BLaER1 (cell line): ENCODE results near the gene PHF11.
"Not testable (repeated sequence)": the region's sequence is repeated elsewhere in the genome, so short reads cannot be mapped to it uniquely, and the experiment has no call there.

Experiments used
- H3K27ac ChIP-seq: shearing (Covaris generic); formaldehyde crosslinking; 2 replicates; pipeline ENCODE4 v1.8.1; 2022
- H3K27me3 ChIP-seq: shearing (Covaris generic); formaldehyde crosslinking; 2 replicates; pipeline ENCODE4 v1.8.1; 2022
- H3K36me3 ChIP-seq: shearing (Covaris generic); formaldehyde crosslinking; 2 replicates; pipeline ENCODE4 v1.8.1; 2022
- H3K4me1 ChIP-seq: shearing (Covaris generic); formaldehyde crosslinking; 2 replicates; pipeline ENCODE4 v1.8.1; 2022
- H3K4me2 ChIP-seq: shearing (Covaris generic); formaldehyde crosslinking; 2 replicates; pipeline ENCODE4 v1.8.1; 2022
- H3K4me3 ChIP-seq: shearing (Covaris generic); formaldehyde crosslinking; 2 replicates; pipeline ENCODE4 v1.8.1; 2022
- H3K9ac ChIP-seq: shearing (Covaris generic); formaldehyde crosslinking; 2 replicates; pipeline ENCODE4 v1.8.1; 2022
- H3K9me3 ChIP-seq: shearing (Covaris generic); formaldehyde crosslinking; 2 replicates; pipeline ENCODE4 v1.8.1; 2022
- H4K20me1 ChIP-seq: shearing (Covaris generic); formaldehyde crosslinking; 2 replicates; pipeline ENCODE4 v1.8.1; 2022
- Cebpa-rat ChIP-seq: shearing (Covaris generic); IDR thresholded peaks from 2 replicates; pipeline ENCODE4 v1.8.1; 2022

PHF11 gene

GRCh38 chr13:49561062-49561410 is 65.3 kb downstream of the PHF11 start:
- Histone ChIP-seq H3K9ac (no peak overlapping the region), H3K4me1 (no peaks in the 10 kb centered on the region), H3K36me3 (peaks cover 94% of the 10 kb centered on the region), H3K27ac (no peak overlapping the region), H3K4me3 (no peak overlapping the region), H3K4me2 (no peak overlapping the region), H3K27me3 (no peaks in the 10 kb centered on the region), H3K9me3 (0 out of 2 replicates have a peak, but pooled peaks cover 7% of the 10 kb centered on the region), H4K20me1 (no peaks in the 10 kb centered on the region)
- TF ChIP-seq Cebpa-rat = no peak

- peak; percentile 50; the same call in 1 of the 2 replicates for TF ChIP-seq Cebpa-rat
- H3K36me3 ChIP-seq = peaks cover 93% of the 10 kb centered on the region
- H3K27ac ChIP-seq = no peak overlapping the region
Observed at GRCh38 chr13:49563516-49563915, 67.8 kb downstream of the PHF11 start.

GRCh38 chr13:49565461-49565860 is 69.7 kb downstream of the PHF11 start:
- H3K27ac ChIP-seq, H4K20me1 ChIP-seq, H3K4me3 ChIP-seq, H3K9ac ChIP-seq, H3K4me1 ChIP-seq, H3K27me3 ChIP-seq, H3K4me2 ChIP-seq: not testable (repeated sequence)
- Histone ChIP-seq H3K36me3 (peaks cover 90% of the 10 kb centered on the region), H3K9me3 (peaks cover 25% of the 10 kb centered on the region)

More at GRCh38 chr13:49563516-49563915, 67.8 kb downstream of the PHF11 start:
- Histone ChIP-seq H3K9me3 (peaks cover 25% of the 10 kb centered on the region), H3K4me2 (no peak overlapping the region), H3K9ac (no peak overlapping the region), H3K27me3 (no peaks in the 10 kb centered on the region), H4K20me1 (no peaks in the 10 kb centered on the region), H3K4me1 (no peaks in the 10 kb centered on the region), H3K4me3 (no peak overlapping the region)

- no peak overlapping the region for H3K27ac ChIP-seq
- H3K4me2 ChIP-seq = no peak overlapping the region
- peaks cover 90% of the 10 kb centered on the region for H3K36me3 ChIP-seq
- H3K4me3 ChIP-seq = no peak overlapping the region
- H3K4me1 ChIP-seq = peaks cover 15% of the 10 kb centered on the region
- H3K9me3 ChIP-seq = peaks cover 25% of the 10 kb centered on the region
- no peak for TF ChIP-seq Cebpa-rat
- no peaks in the 10 kb centered on the region for H4K20me1 ChIP-seq
- no peaks in the 10 kb centered on the region for H3K27me3 ChIP-seq
- no peak overlapping the region for H3K9ac ChIP-seq
Observed at GRCh38 chr13:49566461-49566860, 70.7 kb downstream of the PHF11 start.

- no peaks in the 10 kb centered on the region for H3K27me3 ChIP-seq
- H3K9ac ChIP-seq = no peak overlapping the region
- H3K36me3 ChIP-seq = peaks cover 85% of the 10 kb centered on the region
- TF ChIP-seq Cebpa-rat = no peak
- peaks cover 25% of the 10 kb centered on the region for H3K9me3 ChIP-seq
- peaks cover 24% of the 10 kb centered on the region for H3K4me1 ChIP-seq
- H3K4me3 ChIP-seq = no peak overlapping the region
- H4K20me1 ChIP-seq = no peaks in the 10 kb centered on the region
- no peak overlapping the region for H3K4me2 ChIP-seq
- H3K27ac ChIP-seq = no peak overlapping the region
Observed at GRCh38 chr13:49567491-49567890, 71.7 kb downstream of the PHF11 start.

- no peak for TF ChIP-seq Cebpa-rat
- H3K9me3 ChIP-seq = peaks cover 21% of the 10 kb centered on the region
- peaks cover 24% of the 10 kb centered on the region for H3K4me1 ChIP-seq
- H3K27ac ChIP-seq = no peak overlapping the region
- no peaks in the 10 kb centered on the region for H3K27me3 ChIP-seq
- no peaks in the 10 kb centered on the region for H4K20me1 ChIP-seq
- no peak overlapping the region for H3K9ac ChIP-seq
- peaks cover 80% of the 10 kb centered on the region for H3K36me3 ChIP-seq
- H3K4me2 ChIP-seq = no peak overlapping the region
- no peak overlapping the region for H3K4me3 ChIP-seq
Observed at GRCh38 chr13:49569993-49570689, 74.4 kb downstream of the PHF11 start.

- Histone ChIP-seq H3K27me3 (no peaks in the 10 kb centered on the region), H3K4me2 (peak overlapping the region; percentile 37), H3K27ac (no peak overlapping the region), H4K20me1 (no peaks in the 10 kb centered on the region), H3K9me3 (peaks cover 13% of the 10 kb centered on the region), H3K9ac (no peak overlapping the region), H3K4me3 (no peak overlapping the region), H3K36me3 (peaks cover 74% of the 10 kb centered on the region), H3K4me1 (peaks cover 24% of the 10 kb centered on the region)
- no peak for TF ChIP-seq Cebpa-rat
Observed at GRCh38 chr13:49571299-49572240, 75.8 kb downstream of the PHF11 start.
